Brain pericyte (primary cell): ENCODE results near the gene RIN3.

Source experiments
- DNase-seq: peaks from one replicate; pipeline ENCODE4 v3.0.0-alpha.2; 2012; ENCODE audit warnings: low read depth, low spot score

RIN3 gene

GRCh38 chr14:92575061-92575747 lies 61.6 kb downstream of the RIN3 start:
- DNase-seq: no peak

GRCh38 chr14:92575748-92576303 lies 62.2 kb downstream of the RIN3 start:
- no peak for DNase-seq

- no peak for DNase-seq
These were observed 63.8 kb downstream of the RIN3 start for GRCh38 chr14:92577321-92577742.

- DNase-seq: no peak
These were observed 64.9 kb downstream of the RIN3 start for GRCh38 chr14:92578511-92578910.

GRCh38 chr14:92579244-92579936 lies 65.8 kb downstream of the RIN3 start:
- no peak for DNase-seq

- DNase-seq: no peak
These were observed 67.6 kb downstream of the RIN3 start for GRCh38 chr14:92581206-92581605.

- DNase-seq: no peak
These were observed 68.5 kb downstream of the RIN3 start for GRCh38 chr14:92581966-92582566.

- DNase-seq: no peak
These were observed 69.3 kb downstream of the RIN3 start for GRCh38 chr14:92582706-92583452.

- DNase-seq: no peak
These were observed 70.6 kb downstream of the RIN3 start for GRCh38 chr14:92584220-92584619.

- no peak for DNase-seq
These were observed 71.2 kb downstream of the RIN3 start for GRCh38 chr14:92584816-92585215.

- no peak for DNase-seq
These were observed 72.7 kb downstream of the RIN3 start for GRCh38 chr14:92585981-92586937.

GRCh38 chr14:92586963-92587699 lies 73.5 kb downstream of the RIN3 start:
- DNase-seq: no peak

- DNase-seq: no peak
These were observed 74.1 kb downstream of the RIN3 start for GRCh38 chr14:92587700-92588085.

- no peak for DNase-seq
These were observed 75.8 kb downstream of the RIN3 start for GRCh38 chr14:92589213-92589852.

GRCh38 chr14:92590176-92590575 lies 76.6 kb downstream of the RIN3 start:
- no peak for DNase-seq

- no peak for DNase-seq
These were observed 77.4 kb downstream of the RIN3 start for GRCh38 chr14:92590941-92591340.

- DNase-seq: no peak
These were observed 77.8 kb downstream of the RIN3 start for GRCh38 chr14:92591346-92591745.

- DNase-seq: no peak
These were observed 81.7 kb downstream of the RIN3 start for GRCh38 chr14:92595267-92595666.

GRCh38 chr14:92596331-92596907 lies 82.8 kb downstream of the RIN3 start:
- DNase-seq: no peak
